SK-N-SH (cell line): ENCODE measurements around the gene RHOH. TPM values are rescaled to one million over a fixed set of nuclear protein-coding genes. Genes with fewer than 3 reads are reported as not detected.

Experiments used
- CTCF ChIA-PET: fragments of 300-600, 350-600 bp; formaldehyde crosslinking; extraction: SDS; loops from one replicate; lab custom pipeline; 2021; lab: Yijun Ruan, JAX
- POLR2A ChIA-PET: fragments of 350-600 bp; sonication (Branson Sonifier 250); formaldehyde crosslinking; extraction: SDS; loops from one replicate; lab custom pipeline; 2020; ENCODE audit warnings: antibody characterized with exemption, inconsistent platforms; lab: Yijun Ruan, JAX
- DNase-seq: peaks from one replicate; pipeline ENCODE4 v3.0.0; 2012
- H2AFZ ChIP-seq: fragments of 200-600 bp; sonication (generic); 2 replicates; pipeline ENCODE4 v1.8.1; 2016; ENCODE audit warnings: antibody characterized with exemption, mild to moderate bottlenecking, low read depth
- H3F3A ChIP-seq: fragments of 200-600 bp; sonication (generic); replicated peaks from 2 replicates; pipeline ENCODE3; 2016; ENCODE audit warnings: antibody characterized with exemption, mild to moderate bottlenecking; ENCODE audit not compliant: insufficient read depth
- H3K27ac ChIP-seq, 2 experiments: fragments of 200-500 bp in 1 of 2; fragments of 200-600 bp in 1 of 2; sonication (Bioruptor generic) in 1 of 2; sonication (generic), shearing (Covaris generic) in 1 of 2; 2 replicates each; pipeline versions ENCODE4 v1.5.1 to v1.6.1; 2014 to 2016; ENCODE audit warnings: low read depth in 2 of 2, inconsistent platforms in 1 of 2, low read length in 1 of 2, mild to moderate bottlenecking in 1 of 2, mixed read lengths in 1 of 2
- H3K27me3 ChIP-seq: fragments of 200-600 bp; sonication (generic), shearing (Covaris generic); 2 replicates; pipeline ENCODE4 v1.6.1; 2016; ENCODE audit warnings: mixed run types; ENCODE audit not compliant: insufficient read depth
- H3K36me3 ChIP-seq, 2 experiments: fragments of 200-500 bp in 1 of 2; fragments of 200-600 bp in 1 of 2; sonication (Bioruptor generic) in 1 of 2; sonication (generic) in 1 of 2; replicated peaks in 1 of 2; 2 replicates each; pipeline versions ENCODE3 to v1.5.1; 2014 to 2016; ENCODE audit warnings: low read length in 1 of 2, mild to moderate bottlenecking in 1 of 2; ENCODE audit not compliant: insufficient read depth in 2 of 2, control insufficient read depth in 1 of 2
- H3K4me1 ChIP-seq, 2 experiments: fragments of 200-500 bp in 1 of 2; fragments of 200-600 bp in 1 of 2; sonication (Bioruptor generic) in 1 of 2; sonication (generic), shearing (Covaris generic) in 1 of 2; 2 replicates each; pipeline versions ENCODE4 v1.5.1 to v1.6.1; 2014 to 2016; ENCODE audit warnings: low read depth in 1 of 2, low read length in 1 of 2, mixed run types in 1 of 2; ENCODE audit not compliant: insufficient read depth in 2 of 2, control insufficient read depth in 1 of 2
- H3K4me2 ChIP-seq: fragments of 200-600 bp; sonication (generic), shearing (Covaris generic); 2 replicates; pipeline ENCODE4 v1.6.1; 2017; ENCODE audit warnings: mixed run types
- H3K4me3 ChIP-seq, 2 experiments: fragments of 200-500 bp in 1 of 2; fragments of 200-600 bp in 1 of 2; sonication (Bioruptor generic) in 1 of 2; sonication (generic), shearing (Covaris generic) in 1 of 2; 2 replicates each; pipeline versions ENCODE4 v1.5.1 to v1.8.1; 2014 to 2016; ENCODE audit warnings: low read depth in 2 of 2, inconsistent platforms in 1 of 2, low read length in 1 of 2, mild to moderate bottlenecking in 1 of 2, mixed read lengths in 1 of 2, moderate library complexity in 1 of 2
- H3K79me2 ChIP-seq: fragments of 200-600 bp; sonication (generic); 2 replicates; pipeline ENCODE4 v1.8.1; 2017; ENCODE audit warnings: mild to moderate bottlenecking; ENCODE audit not compliant: insufficient read depth
- H3K9ac ChIP-seq: fragments of 200-600 bp; sonication (generic); 2 replicates; pipeline ENCODE4 v1.6.1; 2017; ENCODE audit warnings: mixed run types
- H3K9me2 ChIP-seq: fragments of 200-600 bp; sonication (generic); 2 replicates; pipeline ENCODE4 v1.6.1; 2017; ENCODE audit warnings: mixed run types
- H3K9me3 ChIP-seq: fragments of 200-600 bp; sonication (generic); 2 replicates; pipeline ENCODE4 v1.6.1; 2017; ENCODE audit warnings: mixed run types, mild to moderate bottlenecking, moderate library complexity
- H4K20me1 ChIP-seq: fragments of 200-600 bp; sonication (generic); 2 replicates; pipeline ENCODE4 v1.6.1; 2017; ENCODE audit warnings: mild to moderate bottlenecking, mixed run types; ENCODE audit not compliant: insufficient read depth
- CHD2 ChIP-seq: fragments of 150-350 bp; IDR thresholded peaks from 2 replicates; pipeline ENCODE4 v1.6.1; 2018; ENCODE audit warnings: low read length; ENCODE audit not compliant: partially characterized antibody
- CTCF ChIP-seq: fragments of 200-600 bp; sonication (generic); IDR thresholded peaks from 2 replicates; pipeline ENCODE4 v1.6.1; 2017; ENCODE audit warnings: antibody characterized with exemption, mild to moderate bottlenecking, moderate library complexity
- EP300 ChIP-seq, 2 experiments: IDR thresholded peaks; 2 replicates each; pipeline versions ENCODE4 v1.4.0 to v1.6.1; 2012; ENCODE audit warnings: borderline replicate concordance in 1 of 2, low read depth in 1 of 2, low read length in 1 of 2
- FOSL2 ChIP-seq: IDR thresholded peaks from 2 replicates; pipeline ENCODE4 v1.4.0; 2012; ENCODE audit warnings: low read depth, mild to moderate bottlenecking, moderate library complexity, borderline replicate concordance
- FOXM1 ChIP-seq: IDR thresholded peaks from 2 replicates; pipeline ENCODE4 v1.4.0; 2012; ENCODE audit warnings: low read depth, mild to moderate bottlenecking
- IRF3 ChIP-seq: fragments of 150-350 bp; IDR thresholded peaks from 2 replicates; pipeline ENCODE4 v1.6.1; 2016; ENCODE audit warnings: mild to moderate bottlenecking, low read depth, low read length
- JUND ChIP-seq: IDR thresholded peaks from 2 replicates; pipeline ENCODE4 v1.4.0; 2012
- MAX ChIP-seq: IDR thresholded peaks from 2 replicates; pipeline ENCODE4 v1.4.0; 2012; ENCODE audit warnings: low read depth
- PBX3 ChIP-seq: IDR thresholded peaks from 2 replicates; pipeline ENCODE4; 2012
- RAD21 ChIP-seq: IDR thresholded peaks from 2 replicates; pipeline ENCODE4 v1.6.1; 2012; ENCODE audit warnings: mild to moderate bottlenecking, low read length
- RCOR1 ChIP-seq: fragments of 150-350 bp; IDR thresholded peaks from 2 replicates; pipeline ENCODE4 v1.6.1; 2017; ENCODE audit warnings: antibody characterized with exemption, low read length
- SMC3 ChIP-seq: IDR thresholded peaks from 2 replicates; pipeline ENCODE4 v1.6.1; 2012; ENCODE audit warnings: low read depth, low read length, improper control_type of control experiment
- TAF1 ChIP-seq: IDR thresholded peaks from 2 replicates; pipeline ENCODE4 v1.6.1; 2012; ENCODE audit warnings: low read depth, mild to moderate bottlenecking, low read length, moderate library complexity, borderline replicate concordance
- USF1 ChIP-seq: IDR thresholded peaks from 2 replicates; pipeline ENCODE4 v1.4.0; 2012; ENCODE audit warnings: low read depth, borderline replicate concordance
- YY1 ChIP-seq: IDR thresholded peaks from 2 replicates; pipeline ENCODE4 v1.4.0; 2012; ENCODE audit warnings: low read depth, mild to moderate bottlenecking
- WGBS: methylation state at CpG from one replicate; pipeline ENCODE4 v1.1.6; 2017; ENCODE audit warnings: low lambda C conversion rate; 5-methylcytosine and 5-hydroxymethylcytosine counted together
- polyA plus RNA-seq, 3 experiments: library from polyadenylated mRNA; depleted of rRNA; stranded (reverse); fragments of >200 nt; gene quantifications; 2 replicates each; pipeline ENCODE4 v1.2.3, GENCODE V29; 2012

The RHOH gene
- polyA plus RNA-seq, 1 of the 3 experiments (the other 2 are of a cell fraction): not detected

GRCh38 chr4:40165916-40166315 lies 30.9 kb upstream of the RHOH start:
- Histone ChIP-seq H3K27ac (no peak overlapping the region), H3F3A (peaks cover 4% of the 10 kb centered on the region), H4K20me1 (no peaks in the 10 kb centered on the region), H2AFZ (no peak overlapping the region), H3K27me3 (no peaks in the 10 kb centered on the region), H3K9me3 (peaks cover 5% of the 10 kb centered on the region; the same call in 1 of the 2 replicates), H3K36me3 (peaks cover 3 to 10% of the 10 kb centered on the region in 2 experiments), H3K4me1 (no peaks in the 10 kb centered on the region), H3K9ac (no peak overlapping the region), H3K79me2 (no peaks in the 10 kb centered on the region), H3K9me2 (no peaks in the 10 kb centered on the region), H3K4me3 (no peak overlapping the region), H3K4me2 (no peak overlapping the region)
- DNase-seq: no peak
- WGBS: 96% methylated on average over 1 of the region's 1 CpG
- TF ChIP-seq CHD2 (no peak), MAX (no peak), JUND (no peak), TAF1 (no peak), FOSL2 (no peak), SMC3 (no peak), YY1 (no peak), RAD21 (no peak), FOXM1 (no peak), IRF3 (no peak), PBX3 (no peak), CTCF (no peak), USF1 (no peak), EP300 (IDR thresholded peaks at IDR 0.05; ENCODE audit: borderline replicate concordance in 1 of 2, low read depth in 1 of 2, low read length in 1 of 2) (no peak), RCOR1 (no peak)
- ChIA-PET POLR2A (no interaction called here), CTCF (no interaction called here)
